ENCODE measurements around the gene GREB1.

GREB1 gene, protein sequence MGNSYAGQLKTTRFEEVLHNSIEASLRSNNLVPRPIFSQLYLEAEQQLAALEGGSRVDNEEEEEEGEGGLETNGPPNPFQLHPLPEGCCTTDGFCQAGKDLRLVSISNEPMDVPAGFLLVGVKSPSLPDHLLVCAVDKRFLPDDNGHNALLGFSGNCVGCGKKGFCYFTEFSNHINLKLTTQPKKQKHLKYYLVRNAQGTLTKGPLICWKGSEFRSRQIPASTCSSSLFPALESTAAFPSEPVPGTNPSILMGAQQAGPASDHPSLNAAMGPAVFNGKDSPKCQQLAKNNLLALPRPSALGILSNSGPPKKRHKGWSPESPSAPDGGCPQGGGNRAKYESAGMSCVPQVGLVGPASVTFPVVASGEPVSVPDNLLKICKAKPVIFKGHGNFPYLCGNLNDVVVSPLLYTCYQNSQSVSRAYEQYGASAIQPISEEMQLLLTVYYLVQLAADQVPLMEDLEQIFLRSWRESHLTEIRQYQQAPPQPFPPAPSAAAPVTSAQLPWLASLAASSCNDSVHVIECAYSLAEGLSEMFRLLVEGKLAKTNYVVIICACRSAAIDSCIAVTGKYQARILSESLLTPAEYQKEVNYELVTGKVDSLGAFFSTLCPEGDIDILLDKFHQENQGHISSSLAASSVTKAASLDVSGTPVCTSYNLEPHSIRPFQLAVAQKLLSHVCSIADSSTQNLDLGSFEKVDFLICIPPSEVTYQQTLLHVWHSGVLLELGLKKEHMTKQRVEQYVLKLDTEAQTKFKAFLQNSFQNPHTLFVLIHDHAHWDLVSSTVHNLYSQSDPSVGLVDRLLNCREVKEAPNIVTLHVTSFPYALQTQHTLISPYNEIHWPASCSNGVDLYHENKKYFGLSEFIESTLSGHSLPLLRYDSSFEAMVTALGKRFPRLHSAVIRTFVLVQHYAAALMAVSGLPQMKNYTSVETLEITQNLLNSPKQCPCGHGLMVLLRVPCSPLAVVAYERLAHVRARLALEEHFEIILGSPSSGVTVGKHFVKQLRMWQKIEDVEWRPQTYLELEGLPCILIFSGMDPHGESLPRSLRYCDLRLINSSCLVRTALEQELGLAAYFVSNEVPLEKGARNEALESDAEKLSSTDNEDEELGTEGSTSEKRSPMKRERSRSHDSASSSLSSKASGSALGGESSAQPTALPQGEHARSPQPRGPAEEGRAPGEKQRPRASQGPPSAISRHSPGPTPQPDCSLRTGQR (N-terminal part only)

DNA sequence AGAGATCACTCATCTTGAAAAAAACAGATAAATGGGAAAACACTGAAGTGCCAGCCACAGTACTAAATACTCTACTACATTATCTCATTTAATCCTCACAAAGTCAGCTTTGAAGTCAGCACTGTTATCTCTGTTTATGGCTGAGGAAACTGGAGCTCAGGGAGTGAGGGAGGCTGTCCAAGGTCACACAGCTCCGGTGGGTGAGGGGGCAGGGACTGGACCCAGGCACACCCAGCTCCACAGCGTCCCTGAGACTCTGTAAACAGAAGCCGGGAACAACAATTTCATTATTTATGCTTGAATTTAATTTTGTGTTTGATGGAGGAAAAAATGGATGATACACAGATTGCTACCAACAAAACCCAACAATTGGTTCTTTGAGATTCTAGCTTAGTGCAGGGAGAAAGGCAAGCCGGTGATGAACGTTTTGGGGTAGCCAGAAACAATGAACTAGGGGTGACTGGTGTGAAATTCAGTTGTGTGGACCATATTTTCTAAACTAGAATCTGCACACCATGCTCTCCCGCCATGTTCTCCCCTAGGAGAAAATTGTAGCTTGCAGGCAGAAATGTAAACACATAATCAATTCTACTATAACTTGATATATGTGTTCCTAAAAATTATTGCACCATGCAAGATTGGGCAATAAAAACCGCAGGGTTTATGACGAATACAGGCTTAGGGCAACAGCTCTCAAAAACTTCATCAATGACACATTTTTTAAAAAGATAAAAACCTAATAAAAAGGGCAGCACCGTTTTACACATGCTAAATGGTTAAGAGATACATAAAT is at the start of gene GREB1:
Gene GREB1 (plus strand): TSS at position 768 of the 793 bp plus-strand sequence. CDS start 22,570 bp downstream, outside the sequence.
- peak; percentile 46 for DNase-seq (ENCODE audit: low read depth)

DNA sequence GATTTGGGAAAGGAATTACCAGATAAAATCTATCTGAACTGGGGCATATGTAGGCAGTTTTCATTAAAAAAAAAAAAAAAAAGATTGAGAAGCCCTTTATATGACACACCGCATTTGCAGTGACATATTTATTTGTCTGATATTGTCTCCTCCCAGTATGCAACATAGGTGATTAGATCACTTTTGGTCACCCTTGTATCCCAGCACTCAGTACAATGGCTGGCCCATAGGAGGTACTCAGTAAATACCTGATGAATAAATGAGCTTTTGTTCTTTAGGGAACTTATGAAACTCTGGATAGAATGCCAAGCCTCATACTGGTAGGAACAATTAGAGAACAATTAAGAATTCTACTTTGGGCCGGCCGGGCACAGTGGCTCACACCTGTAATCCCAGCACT is 45.0 kb upstream of the GREB1 start:
- no peak for DNase-seq (ENCODE audit: low read depth)

DNA sequence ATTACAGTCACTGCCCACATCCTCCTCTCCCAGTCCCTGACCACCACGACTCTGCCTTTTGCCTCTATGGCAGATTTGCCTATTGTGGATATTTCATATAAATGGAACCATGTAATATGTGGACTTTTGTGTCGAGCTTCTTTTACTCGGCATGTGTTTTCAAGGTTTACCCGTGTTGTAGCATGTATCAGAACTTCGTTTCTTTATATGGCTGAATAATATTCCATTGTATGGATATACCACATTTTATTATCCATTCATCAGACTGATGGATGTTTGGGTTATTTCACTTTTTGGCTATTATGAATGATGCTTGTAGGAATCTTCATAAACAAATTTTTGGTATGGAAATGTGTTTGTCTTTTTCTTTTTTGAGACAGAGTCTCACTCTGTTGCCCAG is 43.7 kb upstream of the GREB1 start:
- no peak for DNase-seq (ENCODE audit: low read depth)

DNA sequence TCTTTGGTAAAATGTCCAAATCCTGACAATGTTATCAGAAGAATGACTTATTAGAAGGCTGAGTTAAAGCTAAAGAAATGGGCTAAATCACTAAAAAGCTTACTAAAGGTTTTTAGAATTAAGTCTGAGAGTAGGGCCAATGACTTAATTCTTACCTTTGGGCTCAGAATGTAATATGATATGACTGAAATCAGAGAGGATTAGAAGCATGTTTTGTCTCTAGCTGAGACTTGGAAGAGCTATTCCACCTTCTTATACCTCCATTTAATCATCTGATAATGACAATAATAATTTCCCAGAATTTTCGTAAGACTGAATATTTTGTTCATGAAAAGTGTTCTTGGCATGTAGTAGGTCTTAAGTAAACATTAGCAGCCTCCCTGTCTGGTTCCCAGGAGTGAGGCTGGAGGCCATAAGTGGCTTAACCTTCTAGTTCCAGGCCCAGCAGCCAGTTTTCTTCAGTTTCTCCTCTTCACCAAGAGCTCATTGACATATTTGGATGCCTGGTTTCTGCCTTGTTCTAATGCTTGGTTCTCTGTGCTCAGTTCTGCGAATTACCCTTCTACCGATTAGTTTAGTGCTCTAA is 42.4 kb upstream of the GREB1 start:
- no peak for DNase-seq (ENCODE audit: low read depth)

DNA sequence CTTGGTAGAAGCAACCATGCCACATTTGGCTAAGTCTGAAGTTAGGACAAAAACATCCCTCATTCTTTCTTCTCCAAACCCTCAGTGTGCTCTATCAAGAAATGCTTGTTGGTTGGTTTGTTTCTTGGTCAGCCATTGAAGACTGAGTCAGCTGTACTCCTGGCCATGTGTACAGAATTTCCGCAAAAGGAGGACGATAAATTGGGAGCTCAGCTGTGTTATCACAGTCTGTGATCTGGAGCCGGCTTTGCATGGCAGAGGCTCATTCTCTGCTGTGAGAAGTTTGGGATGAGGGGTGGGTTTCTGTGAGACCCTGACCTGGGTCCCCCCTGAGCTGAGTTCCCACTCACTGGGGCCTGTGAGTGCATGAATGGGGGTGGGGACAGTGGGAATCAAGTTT is 41.6 kb upstream of the GREB1 start:
- DNase-seq (ENCODE audit: low read depth), result no peak

DNA sequence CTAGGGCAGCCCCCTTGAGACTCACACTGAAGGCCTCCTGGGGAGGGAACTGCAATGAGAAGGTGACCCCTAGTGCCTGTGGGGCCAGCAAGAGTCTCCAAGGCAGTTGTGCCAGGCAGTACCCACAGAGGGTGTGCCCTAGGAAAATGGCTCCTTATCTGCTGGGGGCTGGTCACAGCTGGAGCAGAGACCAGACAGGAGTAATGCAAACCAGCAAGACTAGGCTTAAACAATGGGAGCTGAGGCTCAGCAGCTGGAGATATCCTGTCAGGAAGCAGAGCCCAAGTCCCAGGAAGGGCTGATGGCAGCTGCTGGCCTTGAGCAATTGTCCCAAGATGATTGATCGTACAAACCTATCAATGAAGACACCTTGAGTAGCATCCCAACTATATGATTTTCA is 41.1 kb upstream of the GREB1 start:
- DNase-seq (ENCODE audit: low read depth), result no peak

DNA sequence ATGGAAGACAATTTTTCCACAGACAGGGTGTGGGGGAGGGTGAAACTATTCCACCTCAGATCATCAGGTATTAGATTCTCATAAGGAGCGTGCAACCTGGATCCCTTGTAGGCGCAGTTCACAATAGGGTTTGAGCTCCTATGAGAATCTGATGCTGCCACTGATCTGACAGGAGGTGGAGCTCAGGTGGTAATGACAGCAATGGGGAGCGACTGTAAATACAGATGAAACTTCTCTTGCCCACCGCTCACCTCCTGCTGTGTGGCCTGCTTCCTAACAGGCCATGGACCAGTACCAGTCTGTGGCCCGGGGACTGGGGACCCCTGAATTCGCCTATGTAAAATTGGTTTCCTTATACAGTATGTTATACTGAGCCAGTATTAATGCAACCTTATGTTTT is 40.6 kb upstream of the GREB1 start:
- DNase-seq (ENCODE audit: low read depth), result no peak

DNA sequence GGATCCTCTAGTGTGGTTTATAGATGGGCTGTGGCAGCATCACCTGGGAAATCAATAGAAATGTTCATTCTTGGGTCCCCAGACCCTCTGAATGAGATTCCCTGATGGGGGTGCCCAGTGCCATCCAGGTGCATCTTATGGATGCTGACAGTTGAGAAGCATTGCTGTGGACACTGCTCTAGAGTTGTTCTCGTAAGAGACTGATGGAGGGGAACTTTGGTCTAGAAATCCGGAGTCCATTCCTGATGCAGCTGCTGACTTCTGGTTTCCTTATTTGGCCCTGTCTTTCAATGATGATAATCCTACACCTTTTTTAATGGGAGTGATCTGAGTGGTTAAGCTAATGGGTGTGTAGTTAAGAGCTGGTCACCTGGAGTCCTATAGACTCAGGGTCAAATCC is 39.5 kb upstream of the GREB1 start:
- DNase-seq (ENCODE audit: low read depth), result no peak

DNA sequence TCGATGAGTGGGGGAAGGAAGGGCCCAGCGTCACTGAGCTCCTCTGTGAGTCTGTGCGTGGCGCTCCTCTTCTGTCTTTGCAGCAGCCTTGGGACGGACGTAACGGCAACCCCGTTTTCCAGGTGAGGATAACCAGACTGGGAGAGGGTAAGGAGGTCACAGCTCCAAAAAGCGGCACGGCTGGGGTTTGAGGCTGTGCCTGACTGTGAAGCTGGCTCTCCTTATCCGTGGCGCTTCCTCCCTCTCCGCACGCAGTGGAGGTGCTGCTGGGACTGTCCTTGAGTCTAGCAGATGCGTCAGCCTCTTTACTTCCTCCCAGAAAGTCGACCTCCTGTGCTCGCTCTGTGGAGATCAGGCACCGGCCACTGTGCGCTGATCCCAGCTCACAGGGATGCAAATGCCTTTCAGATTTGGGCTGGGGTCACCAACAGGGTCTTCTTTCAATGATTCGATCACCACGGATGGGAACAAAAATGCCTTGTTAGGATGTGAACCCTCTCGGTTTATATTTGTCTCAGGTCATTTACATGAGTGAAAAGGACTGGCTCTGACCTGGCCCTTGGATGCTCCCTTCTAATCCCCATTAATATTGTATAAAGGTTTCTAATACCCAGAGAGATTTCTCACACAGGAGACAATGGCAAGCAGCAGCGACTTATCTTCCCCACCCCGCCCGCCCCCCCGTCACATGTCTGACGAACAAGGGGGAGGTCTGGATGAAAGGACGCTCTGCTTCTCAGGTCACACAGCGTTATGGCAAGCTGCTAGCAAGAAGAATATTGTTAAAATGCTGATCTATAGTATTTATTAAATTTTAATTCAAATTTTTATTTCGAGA is 37.8 kb upstream of the GREB1 start:
- no peak for DNase-seq (ENCODE audit: low read depth)

DNA sequence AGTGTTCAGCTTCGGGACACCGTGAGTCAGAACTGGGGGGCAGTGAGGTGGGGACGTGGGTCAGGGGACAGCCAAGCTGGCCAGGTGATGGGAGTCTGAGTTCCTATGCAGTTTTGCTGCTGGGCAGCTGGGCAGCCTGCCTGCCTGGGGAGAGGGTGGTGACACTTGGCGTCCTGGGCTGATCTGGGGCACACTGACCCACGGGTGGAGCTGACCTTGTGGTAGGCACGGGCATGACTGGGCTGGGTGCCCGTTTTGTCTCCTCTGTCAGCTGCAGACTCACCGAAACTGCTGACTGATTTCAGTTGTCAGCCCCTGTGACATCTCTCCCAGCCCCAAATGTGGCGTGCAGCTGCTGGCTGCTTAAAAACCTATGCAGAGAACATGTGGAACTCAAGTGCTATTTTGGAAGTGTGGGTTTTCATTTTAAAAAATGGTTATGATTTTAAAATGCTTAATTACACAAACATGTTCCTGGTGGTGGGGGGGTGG is 35.3 kb upstream of the GREB1 start:
- DNase-seq (ENCODE audit: low read depth), result no peak

DNA sequence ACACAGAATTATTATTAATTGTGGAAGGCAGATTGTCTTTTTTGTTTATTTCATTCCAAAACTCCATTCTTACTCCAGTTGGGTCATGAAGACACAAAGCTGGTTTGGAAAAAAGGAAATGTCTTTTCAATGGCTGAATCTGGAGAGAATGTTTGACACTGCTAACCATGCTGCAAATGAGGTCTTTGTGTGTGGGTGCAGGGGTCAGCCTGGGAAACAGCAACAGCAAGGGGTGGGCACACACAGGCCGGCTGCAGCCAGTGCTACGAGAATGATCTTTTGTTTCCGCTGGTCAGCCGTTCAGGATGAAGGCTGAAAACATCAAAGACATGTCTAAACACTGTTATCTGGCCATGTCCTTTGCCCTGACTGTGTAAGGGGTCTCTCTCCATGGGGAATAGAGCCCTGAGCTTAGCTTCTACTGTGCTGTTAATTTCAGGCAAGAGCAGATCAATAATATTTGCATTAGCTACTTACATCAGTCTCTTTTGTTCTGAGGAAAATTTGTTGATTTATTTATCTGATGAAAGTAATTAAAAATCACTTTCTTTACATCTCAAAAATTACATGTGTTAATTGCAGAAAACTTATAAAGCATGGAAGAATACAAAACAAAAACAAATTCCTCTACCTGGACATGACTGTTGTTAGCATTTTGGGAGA is 34.6 kb upstream of the GREB1 start:
- DNase-seq (ENCODE audit: low read depth), result no peak

DNA sequence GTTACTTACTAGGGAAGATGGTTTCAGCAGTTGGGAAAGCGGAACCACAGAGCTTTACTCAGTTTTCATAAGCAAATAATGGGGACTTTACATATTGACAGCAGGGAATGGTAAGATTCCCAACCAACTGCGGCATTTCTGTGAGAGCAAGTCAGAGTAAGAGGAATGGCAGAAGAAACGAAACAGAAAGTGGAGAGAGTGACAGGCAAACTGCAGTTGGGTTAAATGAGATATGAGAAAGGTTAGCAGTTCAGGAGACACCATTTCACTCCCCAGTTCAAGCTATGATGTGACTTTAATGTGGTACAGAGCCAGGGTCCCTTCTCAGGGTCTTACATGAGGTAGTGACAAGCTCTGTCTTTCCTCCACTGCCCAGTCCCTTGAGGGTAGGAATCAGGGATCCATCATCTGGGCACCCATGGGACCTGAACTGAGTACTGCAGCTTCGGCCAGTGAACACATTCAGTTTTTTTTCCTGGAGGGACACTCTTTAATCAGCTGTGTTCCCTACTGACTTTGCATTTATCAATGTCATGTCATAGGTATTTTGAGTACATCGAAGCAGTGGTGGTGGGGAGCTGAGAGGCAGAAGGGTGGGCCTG is 33.0 kb upstream of the GREB1 start:
- DNase-seq (ENCODE audit: low read depth), result no peak

DNA sequence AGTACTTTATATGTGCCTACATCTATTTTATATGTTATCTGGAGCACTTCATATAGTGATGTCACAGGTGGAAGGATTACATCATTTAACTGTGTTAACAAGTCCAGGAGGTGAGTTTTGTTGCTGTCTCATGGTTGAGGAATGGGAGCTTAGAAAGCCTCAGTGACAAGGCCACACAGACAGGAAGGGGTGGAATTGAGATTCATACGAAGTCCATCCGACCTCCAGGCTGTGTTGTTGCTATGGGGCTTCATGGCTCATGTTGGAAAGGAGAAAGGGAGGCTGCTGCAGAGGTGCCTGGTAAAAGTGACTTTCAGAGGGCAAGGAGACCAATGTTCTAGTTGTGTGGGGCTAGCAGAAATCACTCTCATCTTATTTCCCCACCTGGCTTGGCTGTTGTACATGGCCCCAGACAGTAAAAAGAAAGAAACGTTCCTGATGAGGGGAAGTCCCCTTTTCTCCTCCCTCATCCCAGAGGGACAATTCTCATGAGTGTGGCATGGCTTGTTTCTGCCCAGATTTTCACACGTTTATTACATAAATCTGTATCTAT is 31.0 kb upstream of the GREB1 start:
- peak; percentile 35 for DNase-seq (ENCODE audit: low read depth)

DNA sequence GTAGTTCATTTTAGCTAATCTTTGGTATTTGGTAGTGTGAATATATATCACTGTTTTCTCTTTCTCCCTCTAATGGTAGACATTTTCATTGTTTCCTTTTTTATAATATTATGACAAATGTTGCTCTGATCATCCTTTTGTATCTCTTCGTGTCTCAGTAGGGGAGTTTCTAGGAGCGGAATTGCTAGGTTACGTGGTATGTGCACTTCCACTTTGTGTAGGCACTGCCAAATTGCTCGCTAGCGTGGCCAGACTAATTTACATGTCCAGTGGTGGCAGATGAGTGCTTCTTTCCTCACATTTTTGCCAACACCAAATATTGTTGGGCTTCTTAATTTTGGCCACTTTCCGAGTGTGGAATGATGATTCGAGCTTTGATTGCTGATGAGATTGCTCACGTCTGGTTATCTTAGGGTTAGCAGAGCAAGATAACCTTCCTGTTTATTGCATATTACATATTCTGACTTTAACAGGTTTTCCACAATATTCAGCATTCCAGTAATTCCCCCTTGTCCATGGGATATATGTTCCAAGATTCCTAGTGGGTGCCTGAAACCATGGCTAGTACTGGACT is 30.4 kb upstream of the GREB1 start:
- DNase-seq (ENCODE audit: low read depth), result no peak

DNA sequence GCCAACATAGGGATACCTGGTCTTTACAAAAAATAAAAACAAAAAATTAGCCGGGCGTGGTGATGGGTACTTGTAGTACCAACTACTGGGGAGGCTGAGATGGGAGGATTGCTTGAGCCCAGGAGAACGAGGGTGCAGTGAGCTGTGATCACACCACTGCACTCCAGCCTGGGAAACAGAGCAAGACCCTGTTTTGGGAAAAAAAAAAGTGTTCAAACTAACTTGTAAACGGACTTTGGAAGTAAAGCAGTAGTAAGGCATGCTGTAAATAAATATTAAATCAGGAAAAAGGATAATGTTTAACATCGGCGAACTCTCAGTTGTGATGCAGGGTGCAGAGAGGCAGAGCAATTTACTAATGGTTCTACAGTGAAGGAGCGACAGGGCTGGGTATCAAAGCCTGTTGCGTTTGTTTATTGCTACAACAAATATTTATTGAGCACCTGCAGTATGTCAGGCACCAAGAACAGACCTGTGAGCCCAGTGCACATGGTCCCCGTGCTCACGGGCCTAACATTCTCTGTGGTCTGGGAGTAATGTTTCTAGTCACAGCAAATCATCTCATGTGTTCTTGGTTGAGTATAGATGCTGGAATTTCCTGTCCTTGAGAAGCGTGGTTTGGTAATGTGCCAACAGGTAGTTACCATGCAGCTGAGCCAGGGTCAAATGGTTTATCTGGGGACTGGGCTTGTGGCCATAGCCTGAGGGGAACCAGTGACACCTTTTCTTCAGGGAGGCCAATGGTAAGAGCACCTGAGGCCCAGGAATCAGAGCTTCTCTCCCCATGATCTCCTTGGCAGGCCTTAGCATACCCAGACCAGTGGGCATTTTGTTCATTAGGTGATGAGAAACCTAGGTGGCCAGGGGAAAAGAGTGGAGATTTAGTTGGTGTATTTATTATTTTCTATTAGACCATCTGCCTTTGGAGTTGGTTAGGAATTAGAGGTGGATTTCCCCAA is 27.9 kb upstream of the GREB1 start:
- DNase-seq (ENCODE audit: low read depth), result peak; percentile 38

DNA sequence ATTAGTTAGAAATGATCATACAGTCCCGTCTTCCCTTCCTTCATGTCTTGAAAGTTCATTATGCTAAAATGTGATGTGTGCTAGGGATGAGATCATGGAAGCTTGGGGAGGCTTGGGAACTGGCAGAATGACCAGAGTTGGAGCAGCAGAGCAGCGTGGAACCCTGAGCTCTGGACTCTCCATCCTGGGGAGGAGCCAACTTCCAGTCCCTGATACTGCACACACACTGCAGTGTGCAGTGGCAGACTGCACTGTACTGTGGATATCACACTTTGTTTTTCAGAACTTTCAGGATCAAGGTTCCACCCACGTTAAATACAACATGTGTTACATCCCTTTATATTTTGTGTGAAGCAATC is 27.3 kb upstream of the GREB1 start:
- no peak for DNase-seq (ENCODE audit: low read depth)

DNA sequence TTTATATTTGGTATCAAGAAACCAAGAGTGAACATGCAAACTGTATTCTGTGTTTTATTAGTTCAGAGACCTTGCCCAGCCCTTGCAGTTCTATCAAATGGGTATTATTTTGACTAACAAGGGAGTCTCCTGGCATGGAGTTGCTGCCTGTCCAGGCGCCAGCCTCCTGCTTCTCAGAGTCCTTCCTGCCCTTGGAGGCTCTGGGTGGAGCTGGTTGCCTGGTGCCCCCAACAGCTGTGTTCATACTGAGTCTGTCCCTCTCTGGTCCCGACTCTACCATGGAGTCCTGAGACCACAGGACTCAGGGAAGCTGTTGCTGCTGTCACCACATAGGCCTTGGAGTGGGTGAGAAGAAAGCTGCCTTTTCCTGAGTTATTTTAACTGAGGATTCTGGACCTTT is 26.3 kb upstream of the GREB1 start:
- no peak for DNase-seq (ENCODE audit: low read depth)
